Uterus (tissue), 4 donors: Measurements from ENCODE around the gene PCID2. TPM values are rescaled to one million over a fixed set of nuclear protein-coding genes. Genes with fewer than 3 reads are reported as not detected.

Experiments
- DNase-seq, 2 donors: peaks; one replicate each; pipeline ENCODE4 v3.0.0-alpha.2; 2019 to 2020
- H3K27ac ChIP-seq, 2 donors: fragments of 200-600 bp; sonication (generic); 1 replicate in 1 of 2; 2 replicates in 1 of 2; pipeline ENCODE4 v1.5.1; 2016 to 2018
- H3K27me3 ChIP-seq, 2 donors: fragments of 200-600 bp; sonication (generic); one replicate each; pipeline ENCODE4 v1.5.1; 2018 to 2019; ENCODE audit warnings: control low read depth in 1 of 2
- H3K36me3 ChIP-seq, 2 donors: fragments of 200-600 bp; sonication (generic); one replicate each; pipeline ENCODE4 v1.5.1; 2019; ENCODE audit warnings: control low read depth in 1 of 2
- H3K4me1 ChIP-seq, 2 donors: fragments of 200-600 bp; sonication (generic); one replicate each; pipeline ENCODE4 v1.5.1; 2018 to 2019; ENCODE audit warnings: control low read depth in 1 of 2
- H3K4me3 ChIP-seq, 2 donors: fragments of 200-600 bp; sonication (generic); 1 replicate in 1 of 2; 2 replicates in 1 of 2; pipeline ENCODE4 v1.5.1; 2018 to 2019; ENCODE audit warnings: mild to moderate bottlenecking in 1 of 2
- H3K9me3 ChIP-seq, 2 donors: fragments of 200-600 bp; sonication (generic); one replicate each; pipeline ENCODE4 v1.5.1; 2019; ENCODE audit warnings: control low read depth in 1 of 2
- POLR2A ChIP-seq, 2 donors: fragments of 450-650 bp; IDR thresholded peaks; one replicate each; pipeline ENCODE4 v1.6.1; 2016; ENCODE audit warnings: antibody characterized with exemption in 2 of 2, mild to moderate bottlenecking in 1 of 2, moderate library complexity in 1 of 2
- intact Hi-C: fragments of 100-400 bp; cut with DNase I; formaldehyde crosslinking; loops from one replicate; pipeline ENCODE4 v1.15.1; 2023; ENCODE audit warnings: low total_unique reads
- total RNA-seq, 4 donors: library from RNA; depleted of rRNA in 3 of 4; stranded (reverse); fragments of >200 nt in 3 of 4; gene quantifications; one replicate each; pipeline versions ENCODE4 v1.1.0 to v1.2.4, GENCODE V29; 2014 to 2023
- TF ChIP-seq, protein P1 (sequence below), 4 experiments: fragments of 200-600 bp in 2 of 4; fragments of 450-650 bp in 2 of 4; sonication (generic) in 2 of 4; IDR thresholded peaks; one replicate each; pipeline ENCODE4 v1.5.1; 2016 to 2019; ENCODE audit warnings: antibody characterized with exemption in 4 of 4, mild to moderate bottlenecking in 2 of 4, moderate library complexity in 1 of 4
- donor health status: DM: yes; HTN: yes; CAD: no.

PCID2 gene
- total RNA-seq, 4 donors from 2014 or later = 35.9 to 75.6 (median 70.7) TPM

DNA sequence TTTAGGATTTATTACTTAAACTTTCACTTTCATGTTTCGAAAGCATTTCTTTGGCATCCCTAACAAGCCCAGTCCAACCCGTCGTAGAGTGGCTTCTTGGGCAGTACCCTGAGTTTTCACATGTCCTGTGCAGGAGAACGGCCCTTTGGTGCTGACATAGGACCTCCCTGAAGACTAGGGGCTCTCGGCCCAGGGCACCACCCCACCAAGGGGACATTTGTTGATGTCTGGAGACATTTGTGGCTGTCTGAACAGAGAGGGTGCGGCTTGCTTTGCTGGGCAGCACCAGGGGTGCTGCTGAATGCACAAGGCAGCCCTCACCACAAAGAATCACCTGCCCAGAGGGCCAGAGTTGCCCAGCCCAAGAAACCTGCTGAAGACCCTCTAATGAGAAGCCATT, 31.5 kb upstream of the PCID2 start:
- intact Hi-C loops = no loop called here
- TF ChIP-seq, protein P1, sequence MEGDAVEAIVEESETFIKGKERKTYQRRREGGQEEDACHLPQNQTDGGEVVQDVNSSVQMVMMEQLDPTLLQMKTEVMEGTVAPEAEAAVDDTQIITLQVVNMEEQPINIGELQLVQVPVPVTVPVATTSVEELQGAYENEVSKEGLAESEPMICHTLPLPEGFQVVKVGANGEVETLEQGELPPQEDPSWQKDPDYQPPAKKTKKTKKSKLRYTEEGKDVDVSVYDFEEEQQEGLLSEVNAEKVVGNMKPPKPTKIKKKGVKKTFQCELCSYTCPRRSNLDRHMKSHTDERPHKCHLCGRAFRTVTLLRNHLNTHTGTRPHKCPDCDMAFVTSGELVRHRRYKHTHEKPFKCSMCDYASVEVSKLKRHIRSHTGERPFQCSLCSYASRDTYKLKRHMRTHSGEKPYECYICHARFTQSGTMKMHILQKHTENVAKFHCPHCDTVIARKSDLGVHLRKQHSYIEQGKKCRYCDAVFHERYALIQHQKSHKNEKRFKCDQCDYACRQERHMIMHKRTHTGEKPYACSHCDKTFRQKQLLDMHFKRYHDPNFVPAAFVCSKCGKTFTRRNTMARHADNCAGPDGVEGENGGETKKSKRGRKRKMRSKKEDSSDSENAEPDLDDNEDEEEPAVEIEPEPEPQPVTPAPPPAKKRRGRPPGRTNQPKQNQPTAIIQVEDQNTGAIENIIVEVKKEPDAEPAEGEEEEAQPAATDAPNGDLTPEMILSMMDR (IDR thresholded peaks at IDR 0.05) = no peak
- no peak for TF ChIP-seq POLR2A (IDR thresholded peaks at IDR 0.05)
- Histone ChIP-seq H3K9me3 (no peaks in the 10 kb centered on the region), H3K27me3 (no peaks in the 10 kb centered on the region), H3K4me1 (no peaks in the 10 kb centered on the region), H3K4me3 (no peak overlapping the region), H3K27ac (no peak overlapping the region), H3K36me3 (no peaks in the 10 kb centered on the region)
- DNase-seq = no peak

DNA sequence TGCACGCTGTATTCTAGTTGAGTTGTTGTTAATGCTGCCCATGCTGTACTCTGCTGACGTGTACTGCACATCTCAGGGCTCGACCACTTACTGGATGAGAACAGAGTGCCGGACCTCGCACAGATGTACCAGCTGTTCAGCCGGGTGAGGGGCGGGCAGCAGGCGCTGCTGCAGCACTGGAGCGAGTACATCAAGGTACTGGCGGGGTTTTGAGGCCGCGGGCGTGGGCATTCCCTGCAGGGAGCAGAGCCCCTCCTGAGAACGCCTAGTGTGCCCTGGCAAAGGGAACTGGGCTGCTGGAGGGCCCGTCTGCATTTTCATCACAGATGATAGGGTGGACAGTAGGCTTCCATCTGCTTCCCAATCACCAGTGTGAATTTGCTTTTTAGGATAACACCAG, 30.9 kb upstream of the PCID2 start:
- Histone ChIP-seq H3K4me1 (no peaks in the 10 kb centered on the region), H3K4me3 (no peak overlapping the region), H3K9me3 (no peaks in the 10 kb centered on the region), H3K27ac (no peak overlapping the region), H3K27me3 (no peaks in the 10 kb centered on the region), H3K36me3 (no peaks in the 10 kb centered on the region)
- no peak for DNase-seq
- TF ChIP-seq, protein P1 (IDR thresholded peaks at IDR 0.05) = no peak
- no peak for TF ChIP-seq POLR2A (IDR thresholded peaks at IDR 0.05)
- intact Hi-C loops = no loop called here

DNA sequence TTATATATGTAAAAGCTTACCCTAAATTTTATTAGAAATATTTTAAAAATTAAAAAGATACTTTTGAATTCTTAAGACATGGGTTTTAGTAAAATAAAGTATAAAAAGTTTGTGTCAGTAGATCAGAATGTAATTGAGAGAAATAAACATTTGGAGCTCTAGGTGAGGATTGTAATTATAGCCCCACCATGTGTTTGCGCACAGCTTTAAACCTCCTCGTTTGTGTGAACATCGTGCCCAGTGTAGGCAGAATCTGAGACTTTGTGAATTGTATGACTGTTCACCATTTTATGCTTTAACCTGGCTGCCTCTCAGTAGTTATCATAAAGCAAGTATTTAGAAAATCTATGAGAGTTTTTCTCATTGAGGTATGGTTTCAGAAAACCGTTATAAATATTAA, 30.1 kb upstream of the PCID2 start:
- intact Hi-C loops = no loop called here
- Histone ChIP-seq H3K4me3 (no peak overlapping the region), H3K4me1 (no peaks in the 10 kb centered on the region), H3K9me3 (no peaks in the 10 kb centered on the region), H3K27me3 (no peaks in the 10 kb centered on the region), H3K27ac (no peak overlapping the region), H3K36me3 (no peaks in the 10 kb centered on the region)
- DNase-seq = no peak
- TF ChIP-seq, protein P1 (IDR thresholded peaks at IDR 0.05) = no peak
- TF ChIP-seq POLR2A (IDR thresholded peaks at IDR 0.05) = no peak

DNA sequence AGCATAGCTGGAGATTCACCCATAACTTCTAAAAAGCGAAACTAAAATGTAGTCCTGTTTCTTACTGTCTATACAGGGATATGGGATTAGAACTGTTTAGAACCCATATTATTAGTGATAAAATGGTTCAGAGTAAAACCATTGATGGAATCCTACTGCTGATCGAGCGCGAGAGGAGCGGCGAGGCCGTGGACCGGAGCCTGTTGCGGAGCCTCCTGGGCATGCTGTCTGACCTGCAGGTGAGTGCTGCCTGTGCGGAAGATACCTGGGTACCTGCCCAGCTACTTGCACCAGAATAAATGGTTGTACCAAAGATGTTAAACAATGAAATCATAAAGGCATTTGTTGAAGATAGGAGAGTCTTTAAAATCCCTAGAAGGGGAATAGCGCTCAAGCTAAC, 24.6 kb upstream of the PCID2 start:
- Histone ChIP-seq H3K9me3 (no peaks in the 10 kb centered on the region), H3K4me1 (no peaks in the 10 kb centered on the region), H3K27me3 (no peaks in the 10 kb centered on the region), H3K4me3 (no peak overlapping the region), H3K36me3 (no peaks in the 10 kb centered on the region), H3K27ac (no peak overlapping the region)
- DNase-seq = no peak
- TF ChIP-seq, protein P1 (IDR thresholded peaks at IDR 0.05) = no peak
- no peak for TF ChIP-seq POLR2A (IDR thresholded peaks at IDR 0.05)
- intact Hi-C loops = no loop called here

DNA sequence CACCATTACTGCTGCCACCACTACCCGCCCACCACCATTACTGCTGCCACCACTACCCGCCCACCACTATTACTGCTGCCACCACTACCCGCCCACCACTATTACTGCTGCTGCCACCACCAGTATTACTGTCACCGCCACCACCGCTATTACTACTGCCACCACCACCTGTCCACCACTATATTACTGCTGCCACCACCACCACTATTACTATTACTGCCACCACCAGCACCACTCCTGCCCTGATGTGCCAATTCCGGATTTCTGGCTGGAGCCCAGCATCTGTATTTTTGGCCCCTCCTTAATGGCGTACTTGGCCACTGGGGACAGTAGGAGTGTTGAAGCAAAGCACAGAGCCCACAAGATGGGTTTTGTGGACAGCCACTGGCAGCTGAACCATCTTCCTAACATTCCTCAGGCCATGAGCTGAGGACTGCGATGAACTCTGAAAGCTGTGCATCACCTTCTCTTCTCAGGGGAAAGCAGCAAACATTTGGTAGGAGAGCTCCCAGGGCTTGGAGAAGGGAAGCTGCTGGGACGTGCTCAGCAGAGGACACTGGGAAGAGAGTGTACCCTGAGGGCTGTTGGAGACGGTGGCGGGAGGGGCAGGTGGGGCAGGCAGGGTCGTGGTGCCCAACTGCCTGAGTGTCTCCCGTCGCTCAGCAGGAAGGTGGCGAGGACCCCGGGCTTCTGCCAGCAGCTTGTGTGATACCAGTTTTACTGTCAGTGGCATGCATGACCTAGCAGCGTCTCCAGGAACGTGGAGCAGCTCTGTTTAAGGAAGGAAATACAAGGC, 23.9 kb upstream of the PCID2 start:
- H3K9me3 ChIP-seq = no peaks in the 10 kb centered on the region
- no peaks in the 10 kb centered on the region for H3K36me3 ChIP-seq

More for the DNA sequence above, 23.9 kb upstream of the PCID2 start:
- Histone ChIP-seq H3K4me1 (no peaks in the 10 kb centered on the region), H3K27ac (no peak overlapping the region), H3K4me3 (no peak overlapping the region), H3K27me3 (no peaks in the 10 kb centered on the region)
- no peak for DNase-seq
- intact Hi-C loops = no loop called here
- no peak for TF ChIP-seq POLR2A (IDR thresholded peaks at IDR 0.05)
- TF ChIP-seq, protein P1 (IDR thresholded peaks at IDR 0.05) = no peak
